GM21381 (cell line): ENCODE results near the gene FNDC11.

Source experiments
- ATAC-seq: cut with Tn5 transposase; IDR thresholded peaks from one replicate; pipeline ENCODE4 v1.9.1; 2021; ENCODE audit warnings: mild to moderate bottlenecking, moderate library complexity; ENCODE audit not compliant: unreplicated experiment

The FNDC11 gene

DNA sequence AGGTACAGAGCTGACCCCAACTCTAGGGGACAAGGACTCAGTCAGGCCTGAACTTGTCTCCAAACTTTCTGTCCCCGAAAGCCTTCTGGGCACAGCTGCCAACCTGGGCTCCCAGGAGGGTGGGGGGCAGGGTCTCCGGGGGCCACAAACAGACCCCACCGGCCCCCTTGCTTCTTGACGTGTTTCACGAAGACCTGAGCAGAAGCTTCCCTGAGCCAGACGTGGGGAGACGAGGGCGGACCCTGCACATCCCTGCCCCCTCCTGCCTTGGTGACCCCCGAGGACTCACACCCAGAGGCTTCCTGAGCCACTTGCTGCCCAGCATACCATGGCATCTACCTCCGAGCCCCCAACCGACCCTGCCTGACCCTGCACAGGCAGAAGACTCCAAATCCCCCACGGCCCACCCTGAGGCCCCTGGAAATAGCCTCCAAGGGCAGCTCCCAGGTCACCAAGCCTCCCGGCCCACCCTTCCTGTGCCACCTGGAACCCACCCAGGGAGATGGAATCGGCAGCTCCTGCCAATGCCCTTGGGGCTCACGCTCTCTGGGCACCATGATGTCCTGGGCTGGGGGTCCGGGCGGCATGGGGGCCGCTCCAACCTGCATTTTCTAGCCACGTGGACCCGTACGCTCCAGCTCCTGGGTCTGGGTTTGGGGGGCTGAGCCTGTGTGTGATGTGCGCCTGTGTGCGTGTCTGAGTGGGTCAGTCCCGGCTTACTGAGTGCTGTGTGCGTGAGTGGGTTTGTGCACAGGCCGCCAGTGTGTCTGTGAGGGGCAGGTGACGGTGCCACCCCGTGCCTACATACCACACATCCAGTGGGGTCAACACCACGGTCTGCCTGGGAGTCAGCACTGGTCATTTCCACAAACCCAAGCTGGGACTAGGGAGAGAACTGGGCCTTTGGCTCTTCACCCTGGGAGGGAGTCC is 14.3 kb upstream of the FNDC11 start:
- no peak for ATAC-seq

DNA sequence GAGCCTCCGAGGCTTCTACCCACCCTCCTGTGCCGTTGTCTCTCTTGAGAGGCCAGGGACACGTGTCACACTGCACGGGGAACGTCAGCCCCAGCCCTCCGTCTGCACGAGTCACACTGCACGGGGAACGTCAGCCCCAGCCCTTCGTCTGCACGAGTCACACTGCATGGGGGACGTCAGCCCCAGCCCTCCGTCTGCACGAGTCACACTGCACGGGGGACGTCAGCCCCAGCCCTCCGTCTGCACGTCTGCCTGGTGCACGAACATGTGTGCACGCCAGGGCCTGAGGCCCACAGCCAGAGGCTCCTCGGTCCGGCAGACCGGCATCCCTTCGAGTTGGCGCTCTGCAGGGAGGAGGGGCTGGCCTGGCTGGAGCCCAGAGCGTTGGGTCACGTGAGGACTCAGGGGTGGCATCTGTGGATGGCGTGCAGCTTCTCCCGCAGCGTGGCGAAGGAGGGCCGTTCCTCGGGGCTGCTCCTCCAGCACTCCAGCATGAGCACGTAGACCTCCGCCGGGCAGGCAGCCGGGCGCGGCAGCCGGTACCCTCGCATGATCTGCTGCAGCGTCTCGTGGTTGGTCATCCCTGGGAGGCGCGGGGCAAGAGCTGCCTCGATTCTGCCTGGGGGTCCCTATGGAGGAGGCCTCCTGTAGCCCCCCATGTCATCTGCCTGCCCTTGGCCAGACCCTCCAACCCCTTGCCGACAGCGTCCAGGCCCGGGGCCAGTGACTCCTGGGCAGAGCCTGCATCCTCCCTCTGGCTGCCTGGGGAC is 13.4 kb upstream of the FNDC11 start:
- ATAC-seq = no peak

DNA sequence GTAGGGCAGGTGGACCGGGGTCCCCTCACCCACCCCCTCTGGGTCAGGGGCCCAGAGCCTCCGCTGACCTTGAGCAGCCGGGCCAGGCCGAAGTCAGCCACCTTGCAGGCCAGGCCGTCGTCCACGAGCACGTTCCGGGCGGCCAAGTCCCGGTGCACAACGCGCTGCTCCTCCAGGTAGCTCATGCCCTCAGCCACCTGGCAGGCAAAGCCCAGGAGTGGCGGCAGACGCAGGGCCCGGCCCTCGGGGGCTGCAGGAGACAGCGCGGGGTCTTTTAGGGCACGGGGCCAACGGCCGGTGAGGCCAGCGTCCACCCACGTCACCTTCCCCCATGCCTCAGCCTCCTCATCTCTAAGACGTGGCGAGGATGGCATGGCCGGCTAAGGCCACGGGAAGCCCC is 12.6 kb upstream of the FNDC11 start:
- no peak for ATAC-seq

DNA sequence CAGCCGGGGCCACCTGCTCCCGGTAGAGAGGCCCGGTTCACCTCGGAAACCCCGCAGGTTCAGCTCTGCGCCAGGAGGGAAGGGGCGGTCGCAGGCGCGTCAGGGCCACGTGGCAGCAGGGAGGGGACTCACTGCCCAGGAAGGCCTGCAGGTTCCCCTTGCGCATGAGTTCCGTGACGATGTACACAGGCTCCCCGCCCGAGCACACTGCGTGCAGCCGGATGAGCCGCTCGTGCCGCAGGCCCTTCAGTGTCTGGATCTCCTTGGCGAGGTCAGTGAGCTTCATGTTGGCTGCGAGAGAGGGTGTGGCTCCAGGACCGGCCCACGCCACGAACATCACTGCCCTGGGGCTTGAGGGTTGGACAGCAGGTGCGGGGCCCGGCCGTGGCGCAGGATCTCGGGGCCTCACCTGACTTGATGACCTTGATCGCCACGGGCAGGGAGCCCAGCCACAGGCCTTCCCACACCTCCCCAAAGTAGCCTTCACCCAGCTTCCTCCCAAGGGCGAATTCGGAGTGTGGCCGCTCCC is 11.9 kb upstream of the FNDC11 start:
- no peak for ATAC-seq

DNA sequence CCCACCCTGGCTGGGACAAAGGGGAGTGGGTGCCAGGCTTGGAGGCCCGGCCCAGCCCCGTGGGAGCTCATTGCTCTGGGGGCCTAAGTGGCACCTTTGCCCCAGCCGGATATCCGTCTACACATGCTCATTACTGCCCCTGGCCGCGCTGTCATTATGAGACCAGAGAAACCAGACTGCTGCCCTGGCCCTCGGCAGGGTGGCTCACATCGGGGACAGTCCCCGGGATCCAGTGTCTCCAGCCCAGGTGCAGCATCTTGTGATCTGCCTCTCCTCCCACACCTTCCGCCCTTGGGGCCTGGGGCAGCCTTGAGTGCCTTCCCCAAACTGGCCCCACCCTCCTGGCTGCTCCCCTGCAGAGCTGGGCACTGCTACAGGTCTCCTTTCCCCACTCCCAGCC is 11.3 kb upstream of the FNDC11 start:
- no peak for ATAC-seq

DNA sequence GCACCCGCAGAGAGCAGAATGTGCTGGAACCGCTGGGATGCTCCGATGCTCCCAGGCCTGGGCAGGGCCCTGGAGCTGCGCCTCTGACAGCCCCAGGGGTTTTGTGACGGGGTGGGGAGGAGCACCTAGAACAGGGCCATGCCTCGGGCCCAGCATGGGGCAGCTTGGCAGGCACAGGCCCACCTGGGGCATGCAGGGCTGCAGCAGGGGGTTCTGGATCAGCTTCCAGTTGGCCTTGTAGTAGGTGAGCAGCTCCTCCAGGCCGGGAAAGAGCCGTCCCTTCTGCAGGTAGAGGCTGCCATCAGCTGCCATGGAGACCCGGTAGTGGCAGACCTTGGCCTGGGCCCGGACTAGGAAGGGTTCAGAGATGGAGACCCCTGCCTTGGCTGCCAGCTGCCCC is 10.8 kb upstream of the FNDC11 start:
- no peak for ATAC-seq

DNA sequence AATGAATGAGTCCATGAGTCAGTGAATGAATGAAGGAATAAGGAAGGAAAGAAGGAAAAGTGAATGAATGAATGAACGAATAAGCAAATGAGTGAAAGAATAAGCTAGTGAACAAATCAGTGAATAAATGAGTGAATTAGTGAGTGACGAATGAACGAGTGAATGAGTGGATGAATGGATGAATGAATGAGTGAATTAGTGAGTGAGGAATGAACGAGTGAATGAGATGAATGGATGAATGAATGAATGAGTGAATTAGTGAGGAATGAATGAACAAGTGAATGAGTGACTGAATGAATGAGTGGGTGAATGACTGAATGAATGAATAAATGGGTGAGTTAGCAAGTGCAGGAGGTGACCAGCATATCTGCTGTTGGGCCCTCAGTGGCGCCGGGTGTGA is 10.2 kb upstream of the FNDC11 start:
- ATAC-seq = no peak

DNA sequence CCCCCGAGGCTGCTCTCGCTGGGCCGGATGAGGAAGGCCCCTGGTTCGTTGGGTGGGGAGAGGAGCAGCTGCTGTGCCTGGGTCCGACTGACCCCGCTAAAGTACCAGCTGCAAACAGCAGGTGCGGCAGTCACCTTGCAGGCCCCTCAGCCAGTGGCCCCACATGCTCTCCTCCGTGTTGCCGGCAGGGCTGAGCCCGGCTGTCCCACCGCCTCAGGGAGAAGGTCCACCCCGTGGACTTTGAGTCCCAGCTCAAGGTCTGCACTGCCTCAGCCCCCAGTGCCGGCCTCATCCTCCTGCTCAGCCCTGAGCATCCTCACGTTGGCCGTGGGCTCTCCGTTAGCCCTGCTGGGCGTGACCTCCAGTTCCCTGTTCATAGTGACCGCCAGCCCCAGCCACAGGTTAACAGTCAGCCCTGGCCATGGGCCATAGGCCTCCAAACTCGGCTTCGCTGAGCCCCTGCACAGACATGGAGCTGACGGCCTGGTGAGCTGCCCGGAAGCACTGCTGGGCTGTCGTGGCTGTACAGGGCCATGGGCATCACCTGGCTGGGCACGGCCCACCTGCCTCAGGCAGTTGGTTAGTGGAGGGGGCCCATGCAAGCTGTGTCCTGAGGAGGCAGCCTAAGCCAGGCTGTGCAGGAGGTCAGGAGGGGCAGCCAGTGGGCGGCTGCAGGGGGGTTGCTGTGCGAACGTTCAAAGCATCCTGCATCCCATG is 9.6 kb upstream of the FNDC11 start:
- ATAC-seq = no peak

DNA sequence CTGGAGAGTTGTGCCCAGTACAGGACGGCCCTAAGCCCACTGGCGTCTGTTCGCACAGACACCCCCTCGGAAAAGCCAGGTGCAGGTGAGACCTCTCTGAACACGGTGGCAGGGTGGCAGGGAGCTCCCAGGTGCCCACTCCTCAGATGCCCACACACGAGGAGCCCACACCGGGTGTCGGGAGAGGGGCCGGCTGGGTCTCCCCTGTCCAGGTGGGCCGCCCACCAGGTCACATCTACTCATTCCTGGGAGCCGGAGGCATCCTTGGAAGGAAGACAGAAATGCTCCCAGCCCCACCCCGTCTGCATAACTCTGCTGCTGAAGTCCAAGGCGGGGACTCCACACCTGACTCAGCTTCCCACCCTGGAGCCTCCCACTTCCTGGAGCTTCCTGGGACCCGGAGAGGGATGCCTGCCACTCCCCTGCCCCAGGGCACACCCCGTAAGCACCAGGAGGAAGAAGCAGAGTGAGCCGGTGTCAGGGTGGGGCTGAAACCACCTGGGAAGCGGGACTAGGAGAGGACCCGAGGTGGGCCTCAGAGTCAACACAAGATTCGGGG is 8.9 kb upstream of the FNDC11 start:
- ATAC-seq = no peak

DNA sequence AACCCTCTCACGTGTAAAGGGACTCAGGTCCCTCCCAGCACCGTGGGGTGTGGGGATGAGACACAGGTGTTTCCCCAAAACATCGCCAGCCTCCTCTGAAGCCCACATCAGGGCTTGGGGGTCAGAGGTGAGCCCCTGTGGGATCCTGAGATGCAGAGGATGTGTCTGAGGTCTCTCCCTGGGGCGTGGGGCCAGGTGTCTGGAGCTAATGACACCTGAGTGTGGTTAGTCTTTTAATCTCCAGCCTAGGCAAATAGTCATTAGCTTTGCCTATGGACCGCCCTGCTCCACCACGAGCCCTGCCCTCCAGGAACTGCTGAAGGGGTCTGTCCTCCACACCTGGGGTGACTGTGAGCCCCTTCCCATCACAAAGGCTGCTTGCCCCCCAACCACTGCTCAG is 8.1 kb upstream of the FNDC11 start:
- ATAC-seq = no peak

DNA sequence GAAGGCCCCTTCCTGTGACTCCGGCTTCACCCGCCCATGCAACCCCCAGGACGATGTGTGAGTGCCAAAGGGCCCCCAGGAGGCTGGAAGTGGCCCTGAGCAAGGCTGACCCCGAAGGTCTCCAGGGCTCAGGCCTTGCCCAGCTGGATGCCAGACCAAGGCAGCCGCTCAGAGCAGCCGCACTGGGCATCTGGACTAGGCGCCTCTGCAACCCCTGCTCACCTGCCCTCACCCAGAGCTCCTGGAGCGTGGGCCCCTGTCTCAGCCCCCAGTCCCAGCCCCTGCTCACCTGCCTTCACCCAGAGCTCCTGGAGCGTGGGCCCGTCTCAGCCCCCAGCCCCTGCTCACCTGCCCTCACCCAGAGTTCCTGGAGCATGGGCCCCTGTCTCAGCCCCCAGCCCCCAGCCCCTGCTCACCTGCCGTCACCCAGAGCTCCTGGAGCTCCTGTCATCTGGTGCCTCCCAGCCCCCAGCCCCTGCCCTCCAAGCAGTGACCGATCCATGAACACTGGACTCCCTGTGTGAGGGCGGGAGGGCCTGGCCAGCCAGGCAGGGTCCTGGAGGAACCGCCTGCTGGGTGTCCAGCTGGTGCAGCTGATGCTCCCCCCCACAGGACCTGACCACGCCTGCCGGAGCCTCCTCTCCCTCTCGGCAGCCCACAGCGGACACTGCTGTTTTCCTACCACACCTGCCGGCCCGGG is 7.6 kb upstream of the FNDC11 start:
- ATAC-seq = no peak

DNA sequence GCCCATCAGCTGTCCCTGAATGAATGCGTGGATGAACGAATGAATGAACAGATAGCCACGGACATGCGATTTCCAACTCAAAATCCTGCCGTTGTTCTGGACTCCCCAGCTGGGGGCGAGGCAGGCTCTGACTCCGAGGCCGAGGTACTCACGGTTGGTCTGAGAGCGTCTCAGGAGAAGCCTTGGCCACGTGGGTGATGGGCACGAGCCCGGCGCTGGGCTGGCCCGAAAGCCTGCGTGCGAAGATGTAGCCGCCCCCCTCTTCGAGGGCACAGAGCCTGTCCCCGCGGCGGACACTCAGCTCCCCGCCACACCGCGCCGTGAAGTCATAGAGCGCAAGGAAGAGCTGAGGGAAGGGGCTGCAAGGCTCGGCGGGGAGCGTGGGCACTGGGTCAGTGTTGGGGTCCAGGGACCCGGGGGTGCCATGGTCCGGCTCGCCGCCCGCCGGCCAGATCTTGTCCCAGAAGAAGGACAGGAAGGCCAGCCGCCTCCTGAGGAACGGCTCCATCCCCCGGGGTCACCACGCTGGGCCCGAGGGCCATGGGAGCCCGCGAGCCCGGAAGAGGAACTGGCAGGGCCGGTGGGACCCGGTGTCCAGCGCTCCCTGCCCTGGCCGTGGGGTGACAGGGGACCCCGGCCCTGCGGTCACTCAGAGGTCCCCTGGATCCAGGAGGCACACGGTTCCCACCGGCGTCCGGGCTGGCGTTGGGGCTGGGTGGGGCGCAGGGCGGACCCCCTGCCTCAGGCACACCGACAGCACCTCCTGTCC is 6.8 kb upstream of the FNDC11 start:
- no peak for ATAC-seq

DNA sequence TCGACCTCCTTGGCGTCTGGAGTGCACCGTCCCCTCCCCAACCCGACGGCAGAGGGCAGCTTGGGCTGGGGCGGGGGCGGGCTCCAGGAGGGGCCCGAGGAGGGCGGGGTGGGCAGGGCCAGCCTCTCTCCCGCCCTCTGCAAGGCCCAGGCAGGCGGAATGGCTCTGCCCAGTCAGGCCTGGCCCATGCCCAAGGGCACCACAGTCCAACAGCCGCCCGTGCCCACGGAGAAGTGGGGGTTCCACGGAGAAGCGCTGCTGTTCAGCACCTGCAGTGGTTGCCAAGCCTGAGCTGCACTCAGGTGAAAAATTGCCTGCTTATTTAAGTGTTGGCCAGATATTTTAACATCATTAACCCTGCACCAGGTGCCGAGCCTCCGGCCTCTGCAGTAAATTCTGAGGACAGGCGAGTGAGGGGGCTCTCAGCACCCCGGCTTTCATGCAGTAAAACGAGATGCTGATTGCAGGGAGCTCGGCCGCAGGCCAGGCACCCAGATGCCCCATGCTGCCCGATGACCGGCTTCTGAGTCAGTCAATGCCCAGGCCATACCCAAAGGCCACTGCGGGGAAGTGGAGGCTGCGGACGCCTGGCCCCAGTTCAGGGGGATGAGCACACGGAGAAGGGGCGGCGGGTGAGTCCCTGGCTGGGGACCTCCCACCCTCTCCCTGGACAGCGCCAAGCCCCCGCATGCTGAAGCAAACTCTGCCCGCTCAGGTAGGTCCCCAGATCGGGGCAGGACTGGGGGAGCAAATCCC is 6.1 kb upstream of the FNDC11 start, which contains the start of gene SRMS:
SRMS (minus strand) TSS at position 25 of the 756 bp plus-strand sequence. CDS start 286 bp downstream, outside the sequence.
- no peak for ATAC-seq

DNA sequence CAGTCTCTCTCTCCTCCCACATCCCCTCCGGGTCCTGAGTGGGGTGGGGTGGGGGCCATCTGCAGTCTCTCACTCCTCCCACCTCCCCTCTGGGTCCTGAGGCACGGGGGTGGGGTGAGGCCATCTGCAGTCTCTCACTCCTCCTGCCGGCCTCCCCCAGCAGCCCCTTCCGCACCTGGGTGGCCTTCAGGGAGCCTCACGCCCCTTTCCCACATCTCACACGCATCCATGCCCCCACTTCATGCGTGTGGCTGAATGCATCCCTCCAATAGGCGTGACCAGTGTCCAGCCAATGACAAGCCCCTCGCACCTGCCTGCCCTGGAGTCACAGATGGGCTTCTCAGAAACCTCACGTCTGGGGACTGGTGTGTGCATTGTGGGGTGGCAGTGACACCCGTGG is 5.4 kb upstream of the FNDC11 start:
- ATAC-seq = no peak

DNA sequence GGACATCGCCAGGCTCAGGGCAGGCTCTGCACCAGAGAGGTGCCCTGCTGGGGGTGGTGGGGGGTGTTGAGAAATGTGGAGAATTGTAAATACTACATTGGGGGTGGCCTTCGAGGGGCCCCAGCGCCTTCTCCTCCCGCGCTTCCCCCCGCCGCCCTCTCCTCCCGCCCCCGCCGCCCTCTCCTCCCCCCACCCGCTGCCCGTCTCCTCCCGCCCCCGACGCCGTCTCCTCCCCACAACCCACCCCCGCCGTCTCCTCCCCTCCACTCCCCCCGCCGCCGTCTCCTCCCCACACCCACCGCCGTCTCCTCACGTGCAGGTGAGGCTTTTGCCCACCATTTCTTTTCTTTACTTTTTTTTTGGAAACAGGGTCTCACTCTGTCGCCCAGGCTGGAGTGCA is 4.9 kb upstream of the FNDC11 start:
- ATAC-seq = no peak

DNA sequence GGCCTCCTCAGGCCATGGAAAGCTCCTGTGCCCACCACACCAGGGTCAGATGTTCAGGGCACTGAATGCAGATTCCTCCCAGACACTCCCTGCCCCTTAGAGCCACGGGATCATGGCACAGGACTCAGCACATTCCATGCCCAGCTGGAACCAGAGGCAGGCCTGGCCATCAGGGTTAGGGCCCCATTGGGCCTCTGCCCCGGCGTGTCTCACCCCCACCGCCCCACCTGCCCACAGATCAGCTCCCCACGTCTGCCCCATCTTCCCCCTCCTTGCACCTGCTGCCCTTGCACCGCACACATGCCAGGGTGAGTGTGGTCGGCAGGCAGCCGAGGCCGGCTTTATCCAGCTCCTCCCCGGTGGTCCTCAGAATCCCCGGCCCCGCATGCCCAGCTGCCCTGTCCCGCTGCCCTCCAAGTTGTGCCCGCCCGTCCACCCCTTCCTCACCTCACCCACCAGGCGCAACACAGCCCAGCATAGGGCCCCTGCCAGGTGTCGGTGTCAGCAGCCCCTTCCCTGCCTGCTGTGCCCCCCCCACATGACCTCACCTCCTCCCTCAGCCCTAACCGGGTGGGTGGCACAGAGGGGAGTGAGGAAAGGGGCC is 4.2 kb upstream of the FNDC11 start:
- ATAC-seq = no peak

DNA sequence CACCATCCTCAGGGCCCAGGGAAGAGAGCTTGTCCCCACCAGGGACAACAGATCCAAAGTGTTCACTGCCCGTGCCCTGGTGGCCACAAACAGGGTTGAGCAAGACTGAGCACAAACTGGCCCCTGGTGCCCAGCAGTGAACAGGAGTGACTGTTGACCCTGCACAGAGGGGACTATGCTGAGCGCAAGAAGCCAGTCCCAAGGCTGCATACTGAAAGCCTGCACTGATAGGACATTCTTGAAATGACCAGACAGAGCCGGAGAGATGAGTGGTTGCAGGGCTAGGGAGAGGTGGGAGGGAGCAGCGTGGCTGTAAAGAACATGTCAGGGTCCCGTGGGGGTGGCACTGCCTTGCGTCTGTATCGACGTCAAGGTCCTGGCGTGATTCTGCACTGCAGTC is 2.9 kb upstream of the FNDC11 start:
- ATAC-seq = no peak

DNA sequence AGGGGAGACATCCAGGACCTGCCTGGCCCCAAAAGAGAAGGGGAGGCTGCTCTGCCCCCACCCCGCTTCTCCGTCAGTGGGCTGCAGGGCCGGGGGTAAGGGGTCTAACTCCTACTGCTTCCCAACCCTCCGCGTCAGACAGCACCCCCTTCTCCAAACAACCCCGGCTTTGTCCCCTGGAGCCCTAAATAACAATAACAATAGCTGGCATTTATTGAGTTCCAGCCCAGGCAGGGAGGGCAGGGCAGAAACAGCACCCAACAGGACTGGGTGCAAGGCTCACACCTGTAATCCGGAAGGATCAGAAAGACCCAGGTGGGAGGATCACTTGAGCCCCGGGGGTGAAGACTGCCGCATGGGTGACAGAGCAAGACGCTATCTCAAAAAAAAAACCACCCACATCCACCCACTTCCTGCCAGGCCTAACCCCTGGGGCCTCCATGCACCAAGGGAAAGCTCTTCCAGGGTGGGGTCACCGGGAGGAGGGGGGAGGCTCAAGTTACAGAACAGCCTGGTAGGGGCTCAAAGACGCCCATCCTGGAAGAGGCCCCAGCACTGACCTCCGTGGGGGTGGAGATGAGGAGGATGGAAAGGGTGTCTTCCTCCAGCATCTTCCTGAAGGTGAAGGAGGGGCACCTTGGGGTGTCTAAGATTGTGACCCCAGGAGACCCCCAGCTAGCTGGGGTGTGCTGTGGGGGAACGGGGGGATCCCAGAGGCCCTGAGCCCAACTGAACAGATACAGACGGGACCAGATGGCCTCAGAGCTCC is 1.3 kb upstream of the FNDC11 start:
- ATAC-seq = peak; percentile 23
